T-helper 1 cell treated with Interleukin-12 subunit alpha and Interleukin-12 subunit beta and Interleukin-4 antibody, amounts not matched to agents 30 μg/mL and 1 μg/mL, for 36 hours (primary cell): ENCODE data around the gene FLVCR1.

Source experiments
- H3K27ac Mint-ChIP-seq: one replicate; pipeline ENCODE4 v1.8.0; 2021; ENCODE audit warnings: mild to moderate bottlenecking, mixed read lengths
- H3K27me3 Mint-ChIP-seq: one replicate; pipeline ENCODE4 v1.8.0; 2021; ENCODE audit warnings: low read depth, mixed read lengths
- H3K36me3 Mint-ChIP-seq: one replicate; pipeline ENCODE4 v1.8.0; 2021; ENCODE audit warnings: low read depth, mixed read lengths
- H3K4me1 Mint-ChIP-seq: one replicate; pipeline ENCODE4 v1.8.0; 2021; ENCODE audit warnings: low read depth, mixed read lengths
- H3K4me3 Mint-ChIP-seq: one replicate; pipeline ENCODE4 v1.8.0; 2021; ENCODE audit warnings: mild to moderate bottlenecking, moderate library complexity, mixed read lengths
- H3K9me3 Mint-ChIP-seq: one replicate; pipeline ENCODE4 v1.8.0; 2021; ENCODE audit warnings: mixed read lengths

Gene FLVCR1

DNA sequence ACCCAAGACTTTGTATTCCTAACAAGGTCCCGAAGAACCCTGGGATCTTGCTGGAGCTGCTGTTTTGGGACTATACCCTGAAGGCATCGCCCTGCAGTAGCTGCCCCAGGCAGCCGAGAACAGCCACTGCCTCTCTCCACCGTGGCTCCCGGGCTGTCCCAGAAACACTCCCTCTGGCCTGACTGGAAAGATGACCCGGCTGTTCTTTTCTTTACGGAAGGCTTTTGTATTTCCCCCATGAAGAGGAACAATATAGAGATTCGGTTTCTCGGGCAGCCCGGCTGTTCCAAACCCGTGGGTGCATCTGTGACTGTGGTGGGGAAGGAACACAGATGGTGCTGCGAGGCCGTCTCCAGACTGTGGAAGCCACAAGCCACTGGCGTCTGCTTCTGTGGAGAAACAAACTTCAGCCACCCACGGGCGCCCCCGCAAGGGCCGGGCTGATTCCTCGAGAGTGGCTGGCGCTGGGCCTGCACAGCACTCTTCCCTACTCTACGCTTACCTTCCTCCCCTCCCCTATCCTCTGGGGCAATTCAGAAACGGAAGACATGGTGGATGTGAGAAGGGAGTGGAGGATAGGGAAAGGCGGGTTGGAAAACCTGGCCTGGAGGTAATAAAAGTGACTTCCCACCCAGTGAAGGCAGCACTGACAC, 58.5 kb downstream of the FLVCR1 start:
- H3K4me1 Mint-ChIP-seq, result peaks cover 3% of the 10 kb centered on the region
- peaks cover 14% of the 10 kb centered on the region for H3K27me3 Mint-ChIP-seq
- H3K9me3 Mint-ChIP-seq, result no peaks in the 10 kb centered on the region
- H3K27ac Mint-ChIP-seq, result no peak overlapping the region
- H3K4me3 Mint-ChIP-seq, result no peak overlapping the region
- no peaks in the 10 kb centered on the region for H3K36me3 Mint-ChIP-seq

GRCh38 chr1:212917134-212917485, 59.0 kb downstream of the FLVCR1 start:
- no peaks in the 10 kb centered on the region for H3K9me3 Mint-ChIP-seq
- H3K36me3 Mint-ChIP-seq, result no peaks in the 10 kb centered on the region
- no peak overlapping the region for H3K27ac Mint-ChIP-seq
- H3K4me1 Mint-ChIP-seq, result peaks cover 3% of the 10 kb centered on the region
- peaks cover 14% of the 10 kb centered on the region for H3K27me3 Mint-ChIP-seq
- H3K4me3 Mint-ChIP-seq, result no peak overlapping the region

GRCh38 chr1:212917858-212918257, 59.8 kb downstream of the FLVCR1 start:
- Mint-ChIP-seq H3K4me3 (no peak overlapping the region), H3K9me3 (no peaks in the 10 kb centered on the region), H3K4me1 (peaks cover 3% of the 10 kb centered on the region), H3K27ac (no peak overlapping the region), H3K27me3 (peaks cover 14% of the 10 kb centered on the region), H3K36me3 (no peaks in the 10 kb centered on the region)

DNA sequence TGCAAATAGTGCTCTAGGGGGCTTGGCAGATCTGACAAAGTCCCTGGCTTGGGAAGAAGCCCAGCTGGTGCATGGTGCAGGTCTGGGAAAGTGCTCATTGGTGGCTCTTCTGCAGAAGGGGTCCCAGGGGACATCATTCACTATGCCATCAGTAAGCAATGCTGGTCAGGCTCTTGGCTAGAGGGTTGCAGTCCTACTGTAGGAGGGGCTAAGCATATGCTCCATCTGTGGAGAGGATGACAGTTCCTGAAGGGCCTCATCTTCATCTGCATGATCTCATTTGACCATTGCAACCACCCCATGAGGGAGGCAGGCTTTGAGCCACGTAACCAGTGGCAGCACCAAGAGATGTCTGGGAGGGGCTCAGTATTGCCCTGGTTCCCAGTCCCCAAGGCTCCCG, 60.7 kb downstream of the FLVCR1 start:
- Mint-ChIP-seq H3K4me3 (no peak overlapping the region), H3K27ac (no peak overlapping the region), H3K27me3 (peaks cover 14% of the 10 kb centered on the region), H3K36me3 (no peaks in the 10 kb centered on the region), H3K9me3 (no peaks in the 10 kb centered on the region), H3K4me1 (peaks cover 3% of the 10 kb centered on the region)

DNA sequence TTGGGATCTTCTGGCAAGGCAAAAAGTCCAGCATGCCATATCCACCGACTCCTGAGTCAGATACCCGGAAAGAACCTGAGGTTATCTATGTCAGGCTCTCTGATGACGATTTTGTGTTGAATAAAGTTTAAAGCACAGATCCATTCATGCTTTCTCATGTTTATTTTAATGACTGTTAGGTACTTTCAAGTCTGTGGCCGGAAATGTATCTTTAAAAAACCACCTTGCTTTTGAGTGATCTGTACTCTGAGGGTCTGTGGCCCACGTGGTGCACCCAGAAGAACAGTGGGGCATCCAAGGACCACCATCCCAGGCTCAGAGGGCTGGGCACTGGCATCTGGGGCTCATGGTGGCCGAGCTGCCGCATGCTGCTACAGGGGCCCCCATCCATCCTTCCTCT, 62.2 kb downstream of the FLVCR1 start:
- H3K27ac Mint-ChIP-seq, result no peak overlapping the region
- peaks cover 3% of the 10 kb centered on the region for H3K4me1 Mint-ChIP-seq
- H3K9me3 Mint-ChIP-seq, result no peaks in the 10 kb centered on the region
- peaks cover 13% of the 10 kb centered on the region for H3K27me3 Mint-ChIP-seq
- no peak overlapping the region for H3K4me3 Mint-ChIP-seq
- no peaks in the 10 kb centered on the region for H3K36me3 Mint-ChIP-seq

GRCh38 chr1:212920896-212921295, 62.8 kb downstream of the FLVCR1 start:
- Mint-ChIP-seq H3K9me3 (no peaks in the 10 kb centered on the region), H3K27me3 (peaks cover 13% of the 10 kb centered on the region), H3K4me1 (peaks cover 3% of the 10 kb centered on the region), H3K4me3 (no peak overlapping the region), H3K36me3 (no peaks in the 10 kb centered on the region), H3K27ac (no peak overlapping the region)

GRCh38 chr1:212922016-212922415, 63.9 kb downstream of the FLVCR1 start:
- no peaks in the 10 kb centered on the region for H3K4me1 Mint-ChIP-seq
- peaks cover 9% of the 10 kb centered on the region for H3K27me3 Mint-ChIP-seq
- no peak overlapping the region for H3K27ac Mint-ChIP-seq
- no peak overlapping the region for H3K4me3 Mint-ChIP-seq
- H3K36me3 Mint-ChIP-seq, result no peaks in the 10 kb centered on the region
- no peaks in the 10 kb centered on the region for H3K9me3 Mint-ChIP-seq

DNA sequence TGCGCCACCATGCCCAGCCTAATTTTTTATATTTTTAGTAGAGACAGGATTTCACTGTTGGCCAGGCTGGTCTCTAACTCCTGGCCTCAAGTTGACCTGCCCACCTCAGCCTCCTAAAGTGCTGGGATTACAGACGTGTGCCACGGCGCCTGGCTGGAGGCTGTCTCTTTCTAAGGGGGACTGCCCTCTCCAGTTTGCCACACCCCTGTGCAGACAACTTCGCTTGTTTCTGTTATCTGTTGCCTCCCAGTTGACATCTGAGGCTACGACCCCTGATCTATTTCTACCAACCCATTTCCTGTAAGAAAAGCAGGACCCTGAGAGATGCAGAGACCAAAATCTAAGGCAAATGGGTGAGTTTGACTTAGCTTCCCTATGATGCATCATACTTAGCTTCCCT, 68.3 kb downstream of the FLVCR1 start:
- peaks cover 3% of the 10 kb centered on the region for H3K27me3 Mint-ChIP-seq
- peaks cover 2% of the 10 kb centered on the region for H3K4me1 Mint-ChIP-seq
- no peaks in the 10 kb centered on the region for H3K36me3 Mint-ChIP-seq
- no peak overlapping the region for H3K27ac Mint-ChIP-seq
- no peak overlapping the region for H3K4me3 Mint-ChIP-seq
- H3K9me3 Mint-ChIP-seq, result no peaks in the 10 kb centered on the region

DNA sequence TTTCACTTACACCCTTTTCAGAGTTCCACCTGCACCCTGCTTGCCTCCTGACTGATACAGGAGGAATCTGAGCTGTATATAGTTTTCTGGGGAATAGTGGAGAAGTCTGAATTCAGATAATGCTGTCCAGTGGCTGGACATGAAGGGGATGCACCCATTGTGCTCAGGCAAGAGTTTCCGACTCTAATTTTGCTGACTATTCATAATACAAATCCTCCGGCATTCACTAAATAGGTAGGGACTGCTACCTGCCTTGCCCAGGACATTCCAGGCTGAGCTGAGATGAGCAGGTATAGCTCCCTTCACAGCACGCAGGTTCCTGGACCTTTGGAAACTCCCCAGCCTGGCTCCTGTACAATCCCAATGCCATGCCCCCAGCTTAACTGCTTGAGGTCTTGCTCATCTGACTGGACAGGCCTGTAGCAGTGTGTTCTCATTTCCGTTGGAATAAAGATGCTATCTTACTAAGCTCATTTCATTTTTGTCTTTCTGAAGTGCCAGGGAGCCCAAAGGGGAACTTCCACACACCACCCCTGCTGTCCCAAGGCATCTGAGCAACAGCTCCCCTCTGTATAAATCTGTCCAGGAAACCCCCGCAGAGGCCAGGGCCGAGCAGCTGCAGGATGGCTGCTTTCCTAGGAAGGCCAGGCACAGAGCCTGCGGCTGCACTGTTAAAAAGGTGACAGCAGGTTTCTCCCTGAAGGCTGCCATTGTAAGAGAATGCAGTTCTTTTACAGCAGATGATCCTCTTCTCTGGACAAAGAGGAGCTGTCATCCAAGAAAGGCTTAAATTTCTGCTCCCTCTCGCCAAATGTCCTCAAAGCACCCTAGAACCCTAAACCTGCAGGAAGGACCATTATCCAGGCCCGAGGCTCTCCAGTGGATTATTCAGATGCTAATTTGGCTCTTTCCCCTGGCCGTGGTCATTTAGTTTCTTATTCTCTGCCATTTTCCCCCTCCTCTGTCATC, 70.5 kb downstream of the FLVCR1 start:
- H3K27ac Mint-ChIP-seq, result no peak overlapping the region
- no peak overlapping the region for H3K4me3 Mint-ChIP-seq
- peaks cover 2% of the 10 kb centered on the region for H3K4me1 Mint-ChIP-seq
- H3K27me3 Mint-ChIP-seq, result peaks cover 3% of the 10 kb centered on the region
- no peaks in the 10 kb centered on the region for H3K9me3 Mint-ChIP-seq
- H3K36me3 Mint-ChIP-seq, result no peaks in the 10 kb centered on the region

DNA sequence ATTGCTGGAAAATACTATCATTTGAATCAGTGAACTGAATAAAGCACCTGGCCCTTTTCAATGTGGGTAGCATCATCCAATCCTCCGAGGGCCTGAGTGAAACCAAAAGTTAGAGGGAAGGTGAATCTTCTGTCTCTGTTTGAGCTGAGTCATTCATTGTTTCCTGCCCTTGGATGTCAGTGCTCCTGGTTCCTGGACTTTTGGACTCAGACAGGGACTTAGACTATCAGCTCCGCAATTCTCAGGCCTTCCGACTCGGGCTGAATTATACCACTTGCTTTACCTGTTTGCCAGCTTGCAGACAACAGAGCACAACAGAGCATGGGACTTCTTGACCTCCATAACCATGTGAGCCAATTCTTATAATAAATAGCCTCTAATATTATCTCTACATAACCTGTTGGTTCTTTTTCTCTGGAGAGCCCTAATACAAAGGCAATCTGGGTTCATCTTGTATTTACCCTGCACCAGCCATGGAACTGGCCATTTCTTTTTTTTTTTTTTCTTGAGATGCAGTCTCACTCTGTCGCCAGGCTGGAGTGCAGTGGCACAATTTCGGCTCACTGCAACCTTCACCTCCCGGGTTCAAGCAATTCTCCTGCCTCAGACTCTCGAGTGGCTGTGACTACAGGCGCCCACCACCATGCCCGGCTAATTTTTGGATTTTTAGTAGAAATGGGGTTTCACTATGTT, 73.1 kb downstream of the FLVCR1 start:
- Mint-ChIP-seq H3K27ac (no peak overlapping the region), H3K4me3 (no peak overlapping the region), H3K4me1 (peaks cover 2% of the 10 kb centered on the region), H3K36me3 (no peaks in the 10 kb centered on the region), H3K9me3 (no peaks in the 10 kb centered on the region), H3K27me3 (no peaks in the 10 kb centered on the region)

- Mint-ChIP-seq H3K27ac (no peak overlapping the region), H3K4me1 (peaks cover 2% of the 10 kb centered on the region)
These were observed 75.9 kb downstream of the FLVCR1 start for GRCh38 chr1:212933815-212934471.

DNA sequence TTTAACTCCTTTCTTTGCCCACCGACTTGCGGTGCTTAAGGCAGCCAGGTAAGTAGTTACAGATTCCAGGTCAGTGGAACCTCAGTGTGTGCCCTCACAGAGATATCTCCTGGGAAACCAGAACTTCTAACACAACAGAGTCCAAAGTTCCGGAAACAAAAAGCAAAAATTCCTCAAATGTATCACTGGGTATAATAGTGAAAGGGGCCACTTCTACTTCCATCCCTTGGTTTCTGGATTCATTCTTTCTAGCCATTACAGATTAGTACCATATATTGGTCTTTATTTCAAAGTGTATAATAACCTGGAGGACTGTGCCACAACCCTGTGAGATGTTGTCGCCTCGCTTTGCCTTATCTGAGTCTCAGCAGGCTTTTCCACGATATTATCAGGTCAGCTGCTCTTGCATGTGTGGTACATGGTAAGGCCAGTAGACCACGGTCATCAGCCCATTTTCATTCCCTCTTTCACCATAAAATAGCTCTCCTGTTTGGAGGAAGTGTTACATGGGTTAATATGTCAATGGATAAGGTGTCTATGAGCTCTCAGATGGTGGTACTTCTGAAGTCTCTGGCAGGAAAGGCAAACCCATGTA, 77.4 kb downstream of the FLVCR1 start:
- H3K4me3 Mint-ChIP-seq, result no peak overlapping the region
- H3K36me3 Mint-ChIP-seq, result no peaks in the 10 kb centered on the region
- H3K4me1 Mint-ChIP-seq, result peaks cover 2% of the 10 kb centered on the region
- H3K9me3 Mint-ChIP-seq, result no peaks in the 10 kb centered on the region
- peaks cover 10% of the 10 kb centered on the region for H3K27me3 Mint-ChIP-seq
- H3K27ac Mint-ChIP-seq, result no peak overlapping the region

More at GRCh38 chr1:212933815-212934471, 75.9 kb downstream of the FLVCR1 start:
- no peaks in the 10 kb centered on the region for H3K9me3 Mint-ChIP-seq
- H3K36me3 Mint-ChIP-seq, result no peaks in the 10 kb centered on the region
- peaks cover 4% of the 10 kb centered on the region for H3K27me3 Mint-ChIP-seq
- H3K4me3 Mint-ChIP-seq, result no peak overlapping the region

- H3K27me3 Mint-ChIP-seq, result peaks cover 20% of the 10 kb centered on the region
- no peaks in the 10 kb centered on the region for H3K4me1 Mint-ChIP-seq
- H3K36me3 Mint-ChIP-seq, result no peaks in the 10 kb centered on the region
- H3K9me3 Mint-ChIP-seq, result no peaks in the 10 kb centered on the region
- H3K27ac Mint-ChIP-seq, result no peak overlapping the region
- H3K4me3 Mint-ChIP-seq, result no peak overlapping the region
These were observed 79.0 kb downstream of the FLVCR1 start for GRCh38 chr1:212937034-212937433.

GRCh38 chr1:212938846-212939245, 80.8 kb downstream of the FLVCR1 start:
- no peak overlapping the region for H3K4me3 Mint-ChIP-seq
- no peaks in the 10 kb centered on the region for H3K36me3 Mint-ChIP-seq
- H3K27me3 Mint-ChIP-seq, result peaks cover 24% of the 10 kb centered on the region
- H3K4me1 Mint-ChIP-seq, result no peaks in the 10 kb centered on the region
- H3K27ac Mint-ChIP-seq, result no peak overlapping the region
- no peaks in the 10 kb centered on the region for H3K9me3 Mint-ChIP-seq
